Non-pigmented ciliary epithelial cell (primary cell): ENCODE measurements around the gene TMC7.
"Not testable (repeated sequence)": the region's sequence is repeated elsewhere in the genome, so short reads cannot be mapped to it uniquely, and the experiment has no call there.

Source experiments
- DNase-seq: peaks from one replicate; pipeline ENCODE4 v3.0.0-alpha.2; 2010; ENCODE audit warnings: low read depth

TMC7 gene

GRCh38 chr16:18984435-18985005 lies 786 bp downstream of the TMC7 start:
- no peak for DNase-seq

GRCh38 chr16:18985256-18985655 lies 1.5 kb downstream of the TMC7 start:
- not testable (repeated sequence) for DNase-seq

GRCh38 chr16:18991731-18992130 lies 8.0 kb downstream of the TMC7 start:
- not testable (repeated sequence) for DNase-seq

- DNase-seq: not testable (repeated sequence)
Observed at GRCh38 chr16:18993531-18993930, 9.8 kb downstream of the TMC7 start.

GRCh38 chr16:18994181-18994580 lies 10.4 kb downstream of the TMC7 start:
- DNase-seq: not testable (repeated sequence)

- not testable (repeated sequence) for DNase-seq
Observed at GRCh38 chr16:18995406-18995805, 11.7 kb downstream of the TMC7 start.

- not testable (repeated sequence) for DNase-seq
Observed at GRCh38 chr16:18996536-18996935, 12.8 kb downstream of the TMC7 start.

GRCh38 chr16:18997001-18997400 lies 13.3 kb downstream of the TMC7 start:
- DNase-seq: not testable (repeated sequence)

- no peak for DNase-seq
Observed at GRCh38 chr16:18999045-18999393, 15.3 kb downstream of the TMC7 start.

- no peak for DNase-seq
Observed at GRCh38 chr16:19001788-19002187, 18.1 kb downstream of the TMC7 start.

- DNase-seq: no peak
Observed at GRCh38 chr16:19003935-19004334, 20.2 kb downstream of the TMC7 start.

- DNase-seq: no peak
Observed at GRCh38 chr16:19005561-19006445, 22.1 kb downstream of the TMC7 start.

- DNase-seq: no peak
Observed at GRCh38 chr16:19006446-19007315, 22.9 kb downstream of the TMC7 start.

- peak; percentile 62 for DNase-seq
Observed at GRCh38 chr16:19008245-19009169, 24.8 kb downstream of the TMC7 start.

- DNase-seq: no peak
Observed at GRCh38 chr16:19011169-19011731, 27.5 kb downstream of the TMC7 start.

GRCh38 chr16:19014461-19014860 lies 30.7 kb downstream of the TMC7 start:
- no peak for DNase-seq

- no peak for DNase-seq
Observed at GRCh38 chr16:19017179-19017578, 33.4 kb downstream of the TMC7 start.

GRCh38 chr16:19020689-19021088 lies 37.0 kb downstream of the TMC7 start:
- DNase-seq: no peak

- no peak for DNase-seq
Observed at GRCh38 chr16:19021747-19022146, 38.0 kb downstream of the TMC7 start.

- DNase-seq: no peak
Observed at GRCh38 chr16:19027416-19027815, 43.7 kb downstream of the TMC7 start.

GRCh38 chr16:19029980-19030379 lies 46.2 kb downstream of the TMC7 start:
- no peak for DNase-seq
